ENCODE measurements around the gene ZNF430. TPM values are rescaled to one million over a fixed set of nuclear protein-coding genes. Genes with fewer than 3 reads are reported as not detected.

The ZNF430 gene
- total and polyA plus RNA-seq, 2 of the 8 experiments (the other 6 are each of a cell fraction or from before 2014, with no cell fraction given) = 4.1 to 16.1 TPM

DNA sequence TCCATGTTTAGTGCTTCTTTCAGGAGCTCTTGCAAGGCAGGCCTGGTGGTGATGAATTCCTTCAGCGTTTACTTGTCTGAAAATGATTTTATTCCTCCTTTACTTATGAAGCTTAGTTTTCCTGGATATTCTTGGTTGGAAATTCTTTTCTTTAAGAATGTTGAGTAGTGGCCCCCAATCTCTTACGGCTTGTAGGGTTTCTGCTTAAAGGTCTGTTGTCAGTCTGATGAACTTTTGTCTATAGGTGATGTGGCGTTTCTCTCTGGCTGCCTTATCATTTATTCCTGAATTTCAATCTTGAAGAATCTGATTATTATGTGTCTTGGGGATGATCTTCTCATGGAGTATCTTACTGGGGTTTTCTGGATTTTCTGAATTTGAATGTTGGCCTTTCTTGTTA lies 26.0 kb downstream of the ZNF430 start:
- peaks cover 0 to 18% (median 2%) of the 10 kb centered on the region in 4 experiments; a peak in 2 of 8 replicates for H3K36me3 ChIP-seq (ENCODE audit: control insufficient read depth in 2 of 4, insufficient read depth in 4 of 4, low read length in 3 of 4)
- no peak overlapping the region for H4K8ac ChIP-seq (ENCODE audit: extremely low read depth, insufficient read depth, low read length)
- H4K5ac ChIP-seq (ENCODE audit: insufficient read length, low read depth, low read length) = no peak overlapping the region
- POLR2A ChIA-PET (ENCODE audit: partially characterized antibody) = interaction anchor here (0.7 kb wide), 1 partner anchor 123 kb away, joined by 3 read pairs; no protein-coding TSS in a partner anchor
- H3K79me2 ChIP-seq (ENCODE audit: control insufficient read depth in 1 of 2, insufficient read depth in 2 of 2, low read length in 2 of 2) = peaks cover 0 to 13% of the 10 kb centered on the region in 2 experiments; a peak in 2 of 4 replicates
- no peak overlapping the region for H2BK120ac ChIP-seq (replicated peaks; ENCODE audit: low read depth, low read length)
- 94% methylated on average over 3 of the region's 3 CpGs; no CpG with 5 or more reads in 1 of the 2 experiments for WGBS, 2 experiments (ENCODE audit: extremely low coverage in 1 of 2, insufficient coverage in 1 of 2, insufficient read length in 1 of 2, insufficient replicate concordance in 2 of 2, low coverage in 1 of 2, low lambda C conversion rate in 2 of 2, missing lambda C conversion rate in 1 of 2)
- no peak overlapping the region for H2BK12ac ChIP-seq (ENCODE audit: low read depth, low read length)
- no peaks in the 10 kb centered on the region for H3K4me1 ChIP-seq (replicated peaks in 1 of 4; ENCODE audit: control insufficient read depth in 3 of 4, insufficient read depth in 4 of 4, low read length in 3 of 4)
- no peaks in the 10 kb centered on the region for H4K20me1 ChIP-seq (replicated peaks in 1 of 2; ENCODE audit: control insufficient read depth in 1 of 2, insufficient read depth in 2 of 2, low read length in 2 of 2)
- no peak for FAIRE-seq
- H3K14ac ChIP-seq (ENCODE audit: insufficient read length) = no peak overlapping the region
- H3K79me1 ChIP-seq (ENCODE audit: low read depth, low read length) = peaks cover 3% of the 10 kb centered on the region; the same call in 1 of the 2 replicates
- H3K27ac ChIP-seq (ENCODE audit: low read depth, low read length) = no peak overlapping the region
- H2AK5ac ChIP-seq (ENCODE audit: low read depth, low read length) = no peak overlapping the region
- no peak overlapping the region for H3K4ac ChIP-seq (replicated peaks; ENCODE audit: insufficient read length, low read depth, low read length)
- H3K18ac ChIP-seq (ENCODE audit: extremely low read depth, low read length) = no peak overlapping the region
- H3K9me3 ChIP-seq (ENCODE audit: insufficient read depth in 2 of 2, low read depth in 1 of 2, low read length in 1 of 2) = peaks cover 0 to 4% of the 10 kb centered on the region in 2 experiments; a peak in 2 of 4 replicates
- no peaks in the 10 kb centered on the region for H3K23me2 ChIP-seq (ENCODE audit: low read depth, low read length)
- no peaks in the 10 kb centered on the region for H3K27me3 ChIP-seq (replicated peaks in 1 of 4; ENCODE audit: control insufficient read depth in 3 of 4, extremely low read depth in 1 of 4, insufficient read depth in 3 of 4, low read length in 3 of 4)
- no peak overlapping the region for H2BK15ac ChIP-seq (ENCODE audit: low read length)
- no peak overlapping the region for H3K9ac ChIP-seq (replicated peaks in 1 of 4; ENCODE audit: extremely low read depth in 1 of 4, low read depth in 3 of 4, low read length in 3 of 4)
- CTCF ChIA-PET (ENCODE audit: partially characterized antibody) = no interaction called here
- H2BK20ac ChIP-seq (ENCODE audit: low read length) = no peak overlapping the region
- no peak overlapping the region for H3K23ac ChIP-seq (ENCODE audit: insufficient read length)
- no peak overlapping the region for H4K91ac ChIP-seq (replicated peaks; ENCODE audit: insufficient read length, low read length)
- H2BK5ac ChIP-seq (ENCODE audit: low read depth, low read length) = no peak overlapping the region
- no peak overlapping the region for H3K4me3 ChIP-seq (ENCODE audit: extremely low read depth in 1 of 4, insufficient read depth in 2 of 4, low read depth in 3 of 4, low read length in 4 of 4)
- no peak overlapping the region for H3K56ac ChIP-seq (replicated peaks; ENCODE audit: insufficient read length, low read depth, low read length)
- H3K4me2 ChIP-seq (ENCODE audit: insufficient read depth in 1 of 2, low read depth in 2 of 2, low read length in 2 of 2) = no peak overlapping the region
- no peak for DNase-seq (ENCODE audit: low read depth in 1 of 2, low spot score in 2 of 2)
- H2AFZ ChIP-seq (ENCODE audit: low read length) = no peak overlapping the region
